ENCODE results near the gene TMEM272. TPM values are rescaled to one million over a fixed set of nuclear protein-coding genes. Genes with fewer than 3 reads are reported as not detected.

The TMEM272 gene
- total and polyA plus RNA-seq, 9 of the 15 experiments (the other 6 are each of a cell fraction or from before 2014, with no cell fraction given) = 0.04 to 0.16 (median 0.06) TPM; not detected in 2

DNA sequence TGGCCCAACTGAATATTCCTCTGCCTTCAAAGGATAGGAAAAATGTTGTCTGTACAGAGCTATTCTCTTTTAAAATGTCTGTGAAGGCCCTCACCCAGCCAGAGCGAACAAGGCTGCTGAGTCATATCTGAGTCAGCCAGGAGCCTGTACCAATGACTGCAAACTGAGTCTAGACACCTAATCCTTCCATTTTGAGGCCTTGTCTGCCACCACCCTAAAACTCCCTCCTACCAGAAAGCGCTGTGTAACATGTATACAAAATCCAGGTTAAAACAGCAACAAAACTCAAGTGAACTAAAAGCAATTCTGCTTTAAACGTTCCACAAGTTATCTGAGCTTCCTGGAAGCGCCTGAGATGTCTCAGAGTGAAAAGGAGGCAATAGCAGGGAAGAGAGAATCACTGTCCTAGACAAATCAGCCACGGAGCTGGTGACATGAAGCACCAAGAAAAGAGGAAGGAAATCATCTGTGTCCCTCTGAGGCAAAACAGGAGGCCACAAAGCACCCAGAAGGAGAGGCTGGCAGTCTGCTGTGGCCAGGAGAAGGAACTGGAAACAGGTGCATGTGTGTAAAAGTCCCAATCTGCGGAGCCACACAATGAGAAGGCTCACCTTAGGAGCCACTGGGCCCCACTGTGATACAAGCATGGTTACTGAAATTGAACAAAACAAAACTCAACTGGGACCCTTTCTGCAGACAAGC, 51.3 kb downstream of the TMEM272 start (continued):
- TF ChIP-seq MAZ (CRISPR knock-in tag; conservative IDR thresholded peaks at IDR 0.05 in 1 of 2, IDR thresholded peaks at IDR 0.05 in 1 of 2) (no peak), CAMTA2 (CRISPR knock-in tag; conservative IDR thresholded peaks at IDR 0.05) (no peak), XRCC5 (IDR thresholded peaks at IDR 0.05; ENCODE audit: low read depth, low read length) (no peak), TCF3 (CRISPR knock-in tag; IDR thresholded peaks at IDR 0.05) (0 out of 2 replicates have a peak, but pooled peaks have one; percentile 15), C11orf30 (IDR thresholded peaks at IDR 0.05; ENCODE audit: low read depth) (peak; percentile 88), BHLHE40 (IDR thresholded peaks at IDR 0.05; ENCODE audit: low read length) (no peak), FOS (IDR thresholded peaks at IDR 0.05; ENCODE audit: extremely low read depth, insufficient read length) (peak; percentile 32), TFAM (CRISPR knock-in tag; conservative IDR thresholded peaks at IDR 0.05) (no peak), ZFP1 (CRISPR knock-in tag; IDR thresholded peaks at IDR 0.05) (no peak), NONO (IDR thresholded peaks at IDR 0.05; ENCODE audit: low read depth in 2 of 2, low read length in 1 of 2) (no peak), PML (IDR thresholded peaks at IDR 0.05; ENCODE audit: low read length) (no peak), JUNB (CRISPR knock-in tag; conservative IDR thresholded peaks at IDR 0.05) (no peak), COPS2 (conservative IDR thresholded peaks at IDR 0.05) (no peak), SREBF2 (CRISPR knock-in tag; IDR thresholded peaks at IDR 0.05) (no peak)
- TF ChIP-seq, protein P1, sequence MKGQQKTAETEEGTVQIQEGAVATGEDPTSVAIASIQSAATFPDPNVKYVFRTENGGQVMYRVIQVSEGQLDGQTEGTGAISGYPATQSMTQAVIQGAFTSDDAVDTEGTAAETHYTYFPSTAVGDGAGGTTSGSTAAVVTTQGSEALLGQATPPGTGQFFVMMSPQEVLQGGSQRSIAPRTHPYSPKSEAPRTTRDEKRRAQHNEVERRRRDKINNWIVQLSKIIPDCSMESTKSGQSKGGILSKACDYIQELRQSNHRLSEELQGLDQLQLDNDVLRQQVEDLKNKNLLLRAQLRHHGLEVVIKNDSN (CRISPR knock-in tag; IDR thresholded peaks at IDR 0.05) = no peak
- TF ChIP-seq, protein P2, sequence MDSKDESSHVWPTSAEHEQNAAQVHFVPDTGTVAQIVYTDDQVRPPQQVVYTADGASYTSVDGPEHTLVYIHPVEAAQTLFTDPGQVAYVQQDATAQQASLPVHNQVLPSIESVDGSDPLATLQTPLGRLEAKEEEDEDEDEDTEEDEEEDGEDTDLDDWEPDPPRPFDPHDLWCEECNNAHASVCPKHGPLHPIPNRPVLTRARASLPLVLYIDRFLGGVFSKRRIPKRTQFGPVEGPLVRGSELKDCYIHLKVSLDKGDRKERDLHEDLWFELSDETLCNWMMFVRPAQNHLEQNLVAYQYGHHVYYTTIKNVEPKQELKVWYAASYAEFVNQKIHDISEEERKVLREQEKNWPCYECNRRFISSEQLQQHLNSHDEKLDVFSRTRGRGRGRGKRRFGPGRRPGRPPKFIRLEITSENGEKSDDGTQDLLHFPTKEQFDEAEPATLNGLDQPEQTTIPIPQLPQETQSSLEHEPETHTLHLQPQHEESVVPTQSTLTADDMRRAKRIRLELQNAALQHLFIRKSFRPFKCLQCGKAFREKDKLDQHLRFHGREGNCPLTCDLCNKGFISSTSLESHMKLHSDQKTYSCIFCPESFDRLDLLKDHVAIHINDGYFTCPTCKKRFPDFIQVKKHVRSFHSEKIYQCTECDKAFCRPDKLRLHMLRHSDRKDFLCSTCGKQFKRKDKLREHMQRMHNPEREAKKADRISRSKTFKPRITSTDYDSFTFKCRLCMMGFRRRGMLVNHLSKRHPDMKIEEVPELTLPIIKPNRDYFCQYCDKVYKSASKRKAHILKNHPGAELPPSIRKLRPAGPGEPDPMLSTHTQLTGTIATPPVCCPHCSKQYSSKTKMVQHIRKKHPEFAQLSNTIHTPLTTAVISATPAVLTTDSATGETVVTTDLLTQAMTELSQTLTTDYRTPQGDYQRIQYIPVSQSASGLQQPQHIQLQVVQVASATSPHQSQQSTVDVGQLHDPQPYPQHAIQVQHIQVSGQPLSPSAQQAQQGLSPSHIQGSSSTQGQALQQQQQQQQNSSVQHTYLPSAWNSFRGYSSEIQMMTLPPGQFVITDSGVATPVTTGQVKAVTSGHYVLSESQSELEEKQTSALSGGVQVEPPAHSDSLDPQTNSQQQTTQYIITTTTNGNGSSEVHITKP (IDR thresholded peaks at IDR 0.05; ENCODE audit: partially characterized antibody) = peak; percentile 64
- TF ChIP-seq, protein P3, sequence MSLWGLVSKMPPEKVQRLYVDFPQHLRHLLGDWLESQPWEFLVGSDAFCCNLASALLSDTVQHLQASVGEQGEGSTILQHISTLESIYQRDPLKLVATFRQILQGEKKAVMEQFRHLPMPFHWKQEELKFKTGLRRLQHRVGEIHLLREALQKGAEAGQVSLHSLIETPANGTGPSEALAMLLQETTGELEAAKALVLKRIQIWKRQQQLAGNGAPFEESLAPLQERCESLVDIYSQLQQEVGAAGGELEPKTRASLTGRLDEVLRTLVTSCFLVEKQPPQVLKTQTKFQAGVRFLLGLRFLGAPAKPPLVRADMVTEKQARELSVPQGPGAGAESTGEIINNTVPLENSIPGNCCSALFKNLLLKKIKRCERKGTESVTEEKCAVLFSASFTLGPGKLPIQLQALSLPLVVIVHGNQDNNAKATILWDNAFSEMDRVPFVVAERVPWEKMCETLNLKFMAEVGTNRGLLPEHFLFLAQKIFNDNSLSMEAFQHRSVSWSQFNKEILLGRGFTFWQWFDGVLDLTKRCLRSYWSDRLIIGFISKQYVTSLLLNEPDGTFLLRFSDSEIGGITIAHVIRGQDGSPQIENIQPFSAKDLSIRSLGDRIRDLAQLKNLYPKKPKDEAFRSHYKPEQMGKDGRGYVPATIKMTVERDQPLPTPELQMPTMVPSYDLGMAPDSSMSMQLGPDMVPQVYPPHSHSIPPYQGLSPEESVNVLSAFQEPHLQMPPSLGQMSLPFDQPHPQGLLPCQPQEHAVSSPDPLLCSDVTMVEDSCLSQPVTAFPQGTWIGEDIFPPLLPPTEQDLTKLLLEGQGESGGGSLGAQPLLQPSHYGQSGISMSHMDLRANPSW (CRISPR knock-in tag; IDR thresholded peaks at IDR 0.05) = no peak
- TF ChIP-seq, protein P4, sequence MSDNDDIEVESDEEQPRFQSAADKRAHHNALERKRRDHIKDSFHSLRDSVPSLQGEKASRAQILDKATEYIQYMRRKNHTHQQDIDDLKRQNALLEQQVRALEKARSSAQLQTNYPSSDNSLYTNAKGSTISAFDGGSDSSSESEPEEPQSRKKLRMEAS (CRISPR knock-in tag; IDR thresholded peaks at IDR 0.05) = no peak
